OCI-LY3 (cell line): ENCODE measurements around the gene SLC1A6.

Experiments
- H2AFZ ChIP-seq: fragments of 200-600, 300-600 bp; shearing (Covaris generic); 2 replicates; pipeline ENCODE4 v1.6.0; 2014; ENCODE audit warnings: antibody characterized with exemption, low read depth, low read length
- H3K27ac ChIP-seq: fragments of 200-600, 300-600 bp; sonication (generic); 2 replicates; pipeline ENCODE4 v1.5.1; 2014; ENCODE audit warnings: mild to moderate bottlenecking, low read length, moderate library complexity, mixed read lengths
- H3K27me3 ChIP-seq: fragments of 200-600, 300-600 bp; sonication (generic); 2 replicates; pipeline ENCODE4 v1.6.1; 2014; ENCODE audit warnings: low read depth, low read length, mixed read lengths
- H3K36me3 ChIP-seq: fragments of 200-600, 300-600 bp; sonication (generic); replicated peaks from 2 replicates; pipeline ENCODE3; 2014; ENCODE audit warnings: low read depth, low read length, mixed read lengths
- H3K4me1 ChIP-seq: fragments of 300-600, 200-600 bp; sonication (generic); 2 replicates; pipeline ENCODE4 v1.6.1; 2014; ENCODE audit warnings: low read length, mixed read lengths
- H3K4me2 ChIP-seq: fragments of 200-600, 300-600 bp; sonication (generic); 2 replicates; pipeline ENCODE4 v1.6.1; 2014; ENCODE audit warnings: low read length, mixed read lengths
- H3K4me3 ChIP-seq: fragments of 300-600, 200-600 bp; sonication (generic); 2 replicates; pipeline ENCODE4 v1.5.1; 2014; ENCODE audit warnings: antibody characterized with exemption, mild to moderate bottlenecking, low read length, moderate library complexity
- H3K79me2 ChIP-seq: fragments of 300-600, 200-600 bp; shearing (Covaris generic); 2 replicates; pipeline ENCODE4 v1.6.1; 2014; ENCODE audit warnings: mild to moderate bottlenecking, low read length, mixed read lengths
- H3K9ac ChIP-seq: fragments of 300-600, 200-600 bp; shearing (Covaris generic); 2 replicates; pipeline ENCODE4 v1.6.0; 2014; ENCODE audit warnings: mild to moderate bottlenecking, low read length, moderate library complexity
- H3K9me3 ChIP-seq: fragments of 200-600, 300-600 bp; shearing (Covaris generic); 2 replicates; pipeline ENCODE4 v1.6.1; 2014; ENCODE audit warnings: low read length, mixed read lengths; ENCODE audit not compliant: insufficient read depth
- H4K20me1 ChIP-seq: fragments of 200-600, 300-600 bp; sonication (generic); 2 replicates; pipeline ENCODE4 v1.6.1; 2016; ENCODE audit warnings: low read length, mixed read lengths; ENCODE audit not compliant: insufficient read depth
- CTCF ChIP-seq: fragments of 200-600, 300-600 bp; sonication (generic); IDR thresholded peaks from 2 replicates; pipeline ENCODE4 v1.5.1; 2014; ENCODE audit warnings: antibody characterized with exemption, low read length, low read depth
- EZH2phosphoT487 ChIP-seq: fragments of 200-600 bp; shearing (Covaris generic); IDR thresholded peaks from 2 replicates; pipeline ENCODE4 v1.6.1; 2018; ENCODE audit warnings: antibody characterized with exemption, mixed run types, low read depth

The SLC1A6 gene

GRCh38 chr19:14985133-14985532, 5.5 kb upstream of the SLC1A6 start:
- Histone ChIP-seq H3K27me3 (no peaks in the 10 kb centered on the region), H3K9me3 (no peaks in the 10 kb centered on the region), H3K4me2 (no peak overlapping the region), H3K4me1 (no peaks in the 10 kb centered on the region), H3K79me2 (no peaks in the 10 kb centered on the region), H3K9ac (no peak overlapping the region), H3K36me3 (no peaks in the 10 kb centered on the region), H3K27ac (no peak overlapping the region), H3K4me3 (no peak overlapping the region), H2AFZ (no peak overlapping the region), H4K20me1 (no peaks in the 10 kb centered on the region)
- no peak for TF ChIP-seq EZH2phosphoT487
- TF ChIP-seq CTCF: no peak

GRCh38 chr19:14978161-14978776, 1.4 kb downstream of the SLC1A6 start:
- H4K20me1 ChIP-seq: no peaks in the 10 kb centered on the region
- H3K4me1 ChIP-seq: no peaks in the 10 kb centered on the region
- H3K9me3 ChIP-seq: no peaks in the 10 kb centered on the region
- H3K79me2 ChIP-seq: no peaks in the 10 kb centered on the region
- H3K36me3 ChIP-seq: no peaks in the 10 kb centered on the region
- no peak overlapping the region for H3K9ac ChIP-seq
- no peak overlapping the region for H2AFZ ChIP-seq
- no peak overlapping the region for H3K4me2 ChIP-seq
- TF ChIP-seq CTCF (no peak), EZH2phosphoT487 (no peak)
- H3K27ac ChIP-seq: no peak overlapping the region
- no peaks in the 10 kb centered on the region for H3K27me3 ChIP-seq
- H3K4me3 ChIP-seq: no peak overlapping the region

GRCh38 chr19:14977128-14977527, 2.5 kb downstream of the SLC1A6 start:
- no peaks in the 10 kb centered on the region for H3K79me2 ChIP-seq
- H3K4me2 ChIP-seq: no peak overlapping the region
- no peak overlapping the region for H2AFZ ChIP-seq
- no peaks in the 10 kb centered on the region for H4K20me1 ChIP-seq
- no peaks in the 10 kb centered on the region for H3K27me3 ChIP-seq
- H3K4me1 ChIP-seq: no peaks in the 10 kb centered on the region
- no peak overlapping the region for H3K4me3 ChIP-seq
- no peak overlapping the region for H3K9ac ChIP-seq
- no peak overlapping the region for H3K27ac ChIP-seq
- H3K9me3 ChIP-seq: no peaks in the 10 kb centered on the region
- no peaks in the 10 kb centered on the region for H3K36me3 ChIP-seq
- TF ChIP-seq CTCF: no peak
- no peak for TF ChIP-seq EZH2phosphoT487

GRCh38 chr19:14974488-14974887, 5.2 kb downstream of the SLC1A6 start:
- no peaks in the 10 kb centered on the region for H3K9me3 ChIP-seq
- no peaks in the 10 kb centered on the region for H3K27me3 ChIP-seq

More at GRCh38 chr19:14974488-14974887, 5.2 kb downstream of the SLC1A6 start:
- no peaks in the 10 kb centered on the region for H3K4me1 ChIP-seq
- TF ChIP-seq CTCF: no peak
- TF ChIP-seq EZH2phosphoT487: no peak
- no peak overlapping the region for H3K27ac ChIP-seq
- no peak overlapping the region for H2AFZ ChIP-seq
- no peak overlapping the region for H3K4me3 ChIP-seq
- no peak overlapping the region for H3K9ac ChIP-seq
- no peaks in the 10 kb centered on the region for H3K79me2 ChIP-seq
- no peaks in the 10 kb centered on the region for H3K36me3 ChIP-seq
- no peaks in the 10 kb centered on the region for H4K20me1 ChIP-seq
- no peak overlapping the region for H3K4me2 ChIP-seq
